ENCODE results near the gene CNMD. TPM values are rescaled to one million over a fixed set of nuclear protein-coding genes. Genes with fewer than 3 reads are reported as not detected.

Gene CNMD
- total RNA-seq, 1 donor from 2014 or later: not detected

DNA sequence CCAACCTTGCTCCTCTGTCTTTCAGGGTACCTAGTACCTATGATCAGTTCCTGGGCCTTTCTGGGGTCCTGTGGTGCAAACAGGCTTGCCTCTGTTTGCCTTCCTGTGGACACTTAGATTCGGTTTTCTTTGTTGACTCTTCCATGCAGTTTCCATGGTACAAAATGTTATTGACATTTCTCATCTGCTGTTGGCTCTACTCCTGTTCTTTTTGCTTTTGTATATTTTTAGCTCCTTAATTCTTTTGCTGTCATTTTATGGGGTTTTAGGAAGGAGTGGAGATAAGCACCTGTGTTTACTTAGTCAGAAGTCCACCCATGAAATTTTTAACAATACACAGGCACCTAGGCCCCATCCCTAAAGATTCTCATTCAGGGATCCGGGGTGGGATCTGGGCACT lies 20.5 kb upstream of the CNMD start:
- Mint-ChIP-seq H3K4me1 (ENCODE audit: unreplicated experiment) (no peaks in the 10 kb centered on the region), H3K27me3 (ENCODE audit: unreplicated experiment) (no peaks in the 10 kb centered on the region), H3K36me3 (ENCODE audit: unreplicated experiment) (no peaks in the 10 kb centered on the region), H3K9me3 (ENCODE audit: unreplicated experiment) (no peaks in the 10 kb centered on the region), H3K4me3 (ENCODE audit: unreplicated experiment) (no peak overlapping the region), H3K27ac (ENCODE audit: unreplicated experiment) (no peak overlapping the region)
- DNase-seq (ENCODE audit: extremely low spot score, unreplicated experiment): no peak
- no peak for TF ChIP-seq CTCF (IDR thresholded peaks at IDR 0.05)

GRCh38 chr13:52758114-52758513 lies 18.5 kb upstream of the CNMD start:
- H3K4me1 Mint-ChIP-seq (ENCODE audit: unreplicated experiment): no peaks in the 10 kb centered on the region
- H3K9me3 Mint-ChIP-seq (ENCODE audit: unreplicated experiment): no peaks in the 10 kb centered on the region
- no peaks in the 10 kb centered on the region for H3K27me3 Mint-ChIP-seq (ENCODE audit: unreplicated experiment)
- no peak overlapping the region for H3K4me3 Mint-ChIP-seq (ENCODE audit: unreplicated experiment)
- no peak for DNase-seq (ENCODE audit: extremely low spot score, unreplicated experiment)
- no peaks in the 10 kb centered on the region for H3K36me3 Mint-ChIP-seq (ENCODE audit: unreplicated experiment)
- no peak overlapping the region for H3K27ac Mint-ChIP-seq (ENCODE audit: unreplicated experiment)
- TF ChIP-seq CTCF (IDR thresholded peaks at IDR 0.05): no peak

- Mint-ChIP-seq H3K9me3 (ENCODE audit: unreplicated experiment) (no peaks in the 10 kb centered on the region), H3K27me3 (ENCODE audit: unreplicated experiment) (no peaks in the 10 kb centered on the region)
These were observed 11.6 kb upstream of the CNMD start for GRCh38 chr13:52751196-52751595.

DNA sequence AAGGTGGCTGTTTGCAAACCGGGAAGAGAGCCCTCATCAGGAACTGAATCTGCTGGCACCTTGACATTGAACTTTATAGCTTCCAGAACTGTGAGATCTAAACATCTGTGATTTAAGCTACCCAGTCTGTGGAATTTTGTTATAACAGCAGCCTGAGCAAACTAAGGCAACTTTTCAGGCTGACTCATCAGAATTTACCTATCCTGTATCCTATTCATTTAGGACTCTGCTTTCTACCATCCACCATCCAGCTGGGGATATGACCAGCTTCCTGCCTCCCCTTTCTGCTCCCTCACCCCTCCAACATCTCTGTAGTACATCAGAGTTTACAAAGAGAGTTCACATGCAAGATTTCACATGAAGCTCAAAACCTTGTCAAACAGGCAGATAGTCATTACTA lies 11.1 kb upstream of the CNMD start:
- no peaks in the 10 kb centered on the region for H3K4me1 Mint-ChIP-seq (ENCODE audit: unreplicated experiment)
- H3K4me3 Mint-ChIP-seq (ENCODE audit: unreplicated experiment): no peak overlapping the region
- DNase-seq (ENCODE audit: extremely low spot score, unreplicated experiment): no peak
- no peaks in the 10 kb centered on the region for H3K27me3 Mint-ChIP-seq (ENCODE audit: unreplicated experiment)
- no peak for TF ChIP-seq CTCF (IDR thresholded peaks at IDR 0.05)
- no peaks in the 10 kb centered on the region for H3K36me3 Mint-ChIP-seq (ENCODE audit: unreplicated experiment)
- H3K9me3 Mint-ChIP-seq (ENCODE audit: unreplicated experiment): no peaks in the 10 kb centered on the region
- H3K27ac Mint-ChIP-seq (ENCODE audit: unreplicated experiment): no peak overlapping the region

More at GRCh38 chr13:52751196-52751595, 11.6 kb upstream of the CNMD start:
- Mint-ChIP-seq H3K27ac (ENCODE audit: unreplicated experiment) (no peak overlapping the region), H3K4me1 (ENCODE audit: unreplicated experiment) (no peaks in the 10 kb centered on the region), H3K36me3 (ENCODE audit: unreplicated experiment) (no peaks in the 10 kb centered on the region), H3K4me3 (ENCODE audit: unreplicated experiment) (no peak overlapping the region)
- TF ChIP-seq CTCF (IDR thresholded peaks at IDR 0.05): no peak
- DNase-seq (ENCODE audit: extremely low spot score, unreplicated experiment): no peak

DNA sequence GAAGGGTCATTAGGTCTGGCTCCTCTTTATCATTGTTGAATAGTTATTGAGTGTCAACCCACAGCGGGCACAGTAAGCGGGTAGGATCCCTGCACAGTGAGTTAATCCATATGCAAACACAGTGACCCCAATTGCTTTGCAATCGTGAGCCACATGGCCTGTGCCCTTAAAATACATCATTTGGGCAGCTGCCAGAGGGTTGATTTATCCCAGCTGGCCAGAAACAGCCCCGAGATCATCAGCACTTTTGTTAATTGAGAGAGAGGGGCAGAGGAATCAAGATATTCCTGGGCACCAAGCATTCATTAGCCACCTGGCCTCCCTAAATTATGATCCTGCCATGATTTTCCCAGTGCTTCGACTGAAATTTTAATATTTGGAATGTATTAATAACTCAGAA lies 9.8 kb upstream of the CNMD start:
- H3K4me3 Mint-ChIP-seq (ENCODE audit: unreplicated experiment): no peak overlapping the region
- H3K27ac Mint-ChIP-seq (ENCODE audit: unreplicated experiment): no peak overlapping the region
- no peaks in the 10 kb centered on the region for H3K4me1 Mint-ChIP-seq (ENCODE audit: unreplicated experiment)
- H3K9me3 Mint-ChIP-seq (ENCODE audit: unreplicated experiment): no peaks in the 10 kb centered on the region
- no peaks in the 10 kb centered on the region for H3K36me3 Mint-ChIP-seq (ENCODE audit: unreplicated experiment)
- DNase-seq (ENCODE audit: extremely low spot score, unreplicated experiment): no peak
- TF ChIP-seq CTCF (IDR thresholded peaks at IDR 0.05): no peak
- no peaks in the 10 kb centered on the region for H3K27me3 Mint-ChIP-seq (ENCODE audit: unreplicated experiment)

Measured in osteocyte (in vitro differentiated cells).